Stimulated activated CD4-positive, alpha-beta T cell treated with anti-CD3 and anti-CD28 coated beads, Interleukin-12 subunit alpha, Interleukin-12 subunit beta, amount 100 ng/mL, for 4 hours (primary cell): ENCODE results near the gene GJA10.
"Not testable (repeated sequence)": the region's sequence is repeated elsewhere in the genome, so short reads cannot be mapped to it uniquely, and the experiment has no call there.

ENCODE experiments used
- DNase-seq: peaks from one replicate; pipeline ENCODE4 v3.0.0-alpha.2; 2020

Gene GJA10

DNA sequence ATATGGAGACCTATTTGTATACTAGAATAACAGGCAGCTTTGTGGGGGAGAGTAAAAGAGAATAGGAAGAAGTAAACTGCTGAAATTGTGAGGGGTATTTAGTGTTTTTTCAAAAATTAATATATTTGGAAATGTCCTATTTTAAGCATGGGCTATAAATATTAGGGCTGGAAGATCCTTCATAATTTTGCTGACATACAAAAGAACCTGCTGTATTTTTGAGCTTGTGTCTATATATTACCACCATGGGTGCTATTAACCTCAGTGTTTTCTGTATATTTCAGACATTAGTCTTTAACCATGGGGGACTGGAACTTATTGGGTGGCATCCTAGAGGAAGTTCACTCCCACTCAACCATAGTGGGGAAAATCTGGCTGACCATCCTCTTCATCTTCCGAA is at the start of gene GJA10:
Gene GJA10 (plus strand): TSS at position 301 of the 400 bp plus-strand sequence. CDS start 0 bp downstream, at position 301.
- DNase-seq, result no peak

DNA sequence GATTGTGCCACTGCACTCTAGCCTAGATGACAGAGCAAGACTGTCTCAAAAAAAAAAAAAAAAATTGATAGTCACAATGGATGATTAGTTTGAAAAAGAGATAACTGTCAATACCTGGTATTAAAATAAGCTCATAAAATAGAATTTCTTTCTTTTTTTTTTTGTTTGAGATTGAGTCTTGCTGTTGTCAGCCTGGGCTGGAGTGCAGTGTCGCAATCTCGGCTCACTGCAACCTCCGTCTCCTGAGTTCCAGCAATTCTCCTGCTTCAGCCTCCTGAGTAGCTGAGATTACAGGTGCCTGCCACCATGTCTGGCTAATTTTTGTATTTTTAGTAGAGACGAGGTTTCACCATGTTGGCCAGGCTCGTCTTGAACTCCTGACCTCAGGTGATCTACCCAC is 46.8 kb upstream of the GJA10 start:
- not testable (repeated sequence) for DNase-seq

DNA sequence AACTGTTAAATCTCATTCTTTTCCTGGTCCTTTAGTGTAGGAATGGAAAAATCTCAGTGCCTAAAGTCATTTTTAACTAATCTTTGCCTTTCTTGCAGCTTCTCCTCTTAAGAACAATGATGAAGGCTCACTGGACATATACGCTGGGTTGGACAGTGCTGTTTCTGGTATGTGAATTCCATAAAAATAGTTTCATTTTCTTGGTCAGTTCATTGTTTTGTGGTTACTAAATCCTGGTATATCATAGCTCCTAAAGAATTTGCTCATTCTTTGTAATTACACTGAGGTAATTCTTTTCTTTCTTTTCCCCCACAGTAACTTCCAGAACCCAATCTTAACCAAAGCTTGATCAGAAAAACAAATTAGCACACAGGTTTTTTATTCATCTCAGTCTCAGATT is 41.2 kb upstream of the GJA10 start:
- DNase-seq, result no peak

DNA sequence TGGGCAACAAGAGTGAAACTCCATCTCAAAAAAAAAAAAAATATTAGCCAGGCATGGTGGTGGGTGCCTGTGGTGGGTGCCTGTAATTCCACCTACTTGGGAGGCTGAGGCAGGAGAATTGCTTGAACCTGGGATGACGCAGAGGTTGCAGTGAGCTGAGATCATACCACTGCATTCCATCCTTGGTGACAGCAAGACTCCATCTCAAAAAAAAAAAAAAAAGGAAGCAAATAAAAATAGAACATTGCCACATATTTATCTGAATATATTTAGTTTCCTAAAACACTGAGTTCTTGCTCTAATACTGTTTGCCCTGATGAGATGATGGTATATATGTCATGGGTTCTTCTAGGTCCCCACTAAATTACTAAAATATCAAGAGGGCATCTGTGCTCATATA is 36.2 kb upstream of the GJA10 start:
- no peak for DNase-seq

DNA sequence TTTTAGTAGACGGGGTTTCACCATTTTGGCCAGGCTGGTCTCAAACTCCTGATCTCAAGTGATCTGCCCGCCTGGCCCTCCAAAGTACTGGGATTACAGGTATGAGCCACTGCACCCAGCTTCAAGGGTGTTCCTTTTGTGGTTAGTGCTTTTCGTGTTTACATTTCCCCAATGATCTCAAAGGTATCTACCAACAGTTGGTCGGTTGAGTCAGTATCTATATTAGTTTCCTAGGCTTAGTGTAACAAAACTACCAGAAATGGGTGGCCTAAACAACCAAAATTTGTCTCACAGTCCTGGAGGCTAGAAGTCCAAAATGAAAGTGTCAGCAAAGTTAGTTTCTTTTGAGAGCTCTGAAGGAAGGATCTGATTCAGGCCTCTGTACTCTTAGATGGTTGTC is 34.5 kb upstream of the GJA10 start:
- no peak for DNase-seq

DNA sequence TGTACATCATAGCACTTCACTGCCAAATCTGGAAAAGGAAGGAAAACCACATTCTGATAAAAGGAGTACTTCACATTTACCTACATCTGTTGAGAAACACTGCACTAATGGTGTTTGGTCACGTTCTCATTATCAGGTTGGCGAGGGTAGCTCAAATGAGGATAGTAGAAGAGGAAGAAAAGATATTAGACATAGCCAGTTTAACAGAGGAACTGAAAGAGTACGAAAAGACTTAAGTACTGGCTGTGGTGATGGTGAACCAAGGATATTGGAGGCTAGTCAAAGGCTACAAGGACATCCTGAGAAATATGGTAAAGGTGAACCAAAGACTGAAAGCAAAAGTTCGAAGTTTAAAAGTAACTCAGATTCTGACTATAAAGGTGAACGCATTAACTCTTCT is 32.0 kb upstream of the GJA10 start:
- DNase-seq, result no peak

DNA sequence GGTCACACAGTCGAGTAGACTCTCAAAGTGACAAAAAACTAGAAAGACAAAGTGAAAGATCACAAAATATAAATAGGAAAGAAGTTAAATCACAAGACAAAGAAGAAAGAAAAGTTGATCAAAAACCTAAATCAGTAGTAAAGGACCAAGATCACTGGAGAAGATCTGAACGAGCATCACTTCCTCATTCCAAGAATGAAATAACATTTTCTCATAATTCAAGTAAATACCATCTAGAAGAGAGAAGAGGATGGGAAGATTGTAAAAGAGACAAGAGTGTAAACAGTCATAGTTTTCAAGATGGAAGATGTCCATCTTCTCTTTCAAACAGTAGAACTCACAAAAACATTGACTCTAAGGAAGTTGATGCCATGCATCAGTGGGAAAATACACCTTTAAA is 31.6 kb upstream of the GJA10 start:
- DNase-seq, result no peak

DNA sequence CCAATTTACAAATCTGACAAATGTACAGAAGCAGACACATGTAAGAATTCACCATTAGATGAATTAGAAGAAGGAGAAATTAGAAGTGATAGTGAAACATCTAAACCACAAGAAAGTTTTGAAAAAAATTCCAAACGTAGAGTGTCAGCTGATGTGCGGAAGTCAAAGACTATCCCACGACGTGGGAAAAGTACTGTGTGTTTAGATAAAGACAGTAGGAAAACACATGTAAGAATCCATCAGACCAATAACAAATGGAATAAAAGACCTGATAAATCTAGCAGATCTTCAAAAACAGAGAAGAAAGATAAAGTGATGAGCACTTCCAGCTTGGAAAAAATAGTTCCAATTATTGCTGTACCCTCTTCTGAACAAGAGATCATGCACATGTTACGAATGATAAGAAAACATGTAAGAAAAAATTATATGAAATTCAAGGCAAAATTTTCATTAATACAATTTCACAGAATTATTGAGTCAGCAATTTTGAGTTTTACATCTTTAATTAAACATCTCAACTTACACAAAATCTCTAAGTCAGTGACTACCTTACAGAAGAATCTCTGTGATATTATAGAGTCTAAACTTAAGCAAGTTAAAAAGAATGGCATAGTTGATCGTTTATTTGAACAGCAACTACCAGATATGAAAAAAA is 28.1 kb upstream of the GJA10 start:
- DNase-seq, result no peak

DNA sequence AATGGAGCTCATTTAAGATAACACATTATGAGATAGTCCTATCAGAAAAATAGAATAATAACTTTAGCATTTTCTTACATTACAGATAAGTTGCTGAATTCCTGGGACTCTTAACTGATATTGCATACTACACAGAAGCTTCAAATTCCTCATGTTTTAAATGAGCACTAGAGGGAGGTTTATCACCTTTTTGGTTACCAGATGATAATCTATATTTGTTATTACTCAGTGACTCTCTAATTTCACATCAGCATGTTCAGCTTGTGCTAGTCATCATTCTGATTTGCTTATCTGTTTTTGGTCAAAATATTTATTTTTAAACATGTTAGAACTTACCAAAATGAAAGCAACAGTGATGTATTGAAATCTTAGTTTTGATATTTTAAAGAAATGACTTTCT is 20.5 kb upstream of the GJA10 start:
- no peak for DNase-seq

DNA sequence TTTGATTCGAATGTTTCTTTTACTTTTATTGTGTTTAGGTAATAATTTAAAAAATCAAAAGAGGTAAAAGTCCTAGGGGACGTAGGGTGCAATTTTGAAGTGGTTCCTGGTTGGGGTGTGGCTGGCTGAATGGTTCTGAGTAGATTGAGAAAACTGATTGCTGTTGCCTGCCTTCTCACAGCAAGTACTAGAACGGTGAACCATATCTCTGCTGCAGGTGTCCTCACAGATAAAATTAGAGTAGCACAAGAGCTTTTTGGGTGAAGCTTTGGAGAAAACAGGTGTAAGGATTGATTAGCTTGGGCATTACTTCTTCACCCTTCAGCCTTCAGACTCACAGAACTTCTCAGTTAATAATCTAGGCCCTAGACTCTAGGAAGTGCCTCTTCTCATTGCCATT is 19.8 kb upstream of the GJA10 start:
- DNase-seq, result no peak

DNA sequence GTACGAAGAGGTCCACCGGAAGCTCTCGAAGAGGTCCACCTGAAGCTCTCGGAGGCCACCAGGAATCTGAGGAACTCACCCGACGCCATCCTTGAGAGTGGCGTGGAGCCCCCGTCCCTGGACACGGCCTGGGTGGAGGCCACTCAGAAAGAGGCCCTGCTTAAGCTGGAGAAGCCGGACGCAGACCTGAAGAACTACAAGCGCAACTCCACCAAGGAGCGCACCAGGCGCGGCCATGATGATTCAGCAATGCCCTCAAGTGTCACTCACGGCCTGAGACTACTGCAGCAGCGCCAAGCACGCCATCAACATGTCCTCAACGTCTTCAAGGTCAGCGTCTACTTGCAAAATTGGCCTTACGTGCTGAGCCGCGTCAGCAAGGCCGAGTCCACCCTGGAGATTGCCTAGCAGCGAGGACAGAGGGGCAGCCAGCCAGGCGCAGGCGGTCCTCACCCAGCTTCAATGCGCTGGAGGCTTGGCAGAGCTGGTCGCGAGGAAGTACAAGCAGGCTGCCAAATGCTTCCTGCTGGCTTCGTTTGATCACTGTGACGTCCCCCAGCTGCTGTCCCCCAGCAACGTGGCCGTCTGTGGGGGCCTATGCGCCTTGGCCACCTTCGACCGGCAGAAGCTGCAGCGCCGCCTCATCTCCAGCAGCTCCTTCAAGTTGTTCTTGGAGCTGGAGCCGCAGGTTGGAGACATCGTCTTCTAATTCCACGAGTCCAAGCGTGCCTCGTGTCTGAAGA is 7.7 kb upstream of the GJA10 start:
- no peak for DNase-seq

DNA sequence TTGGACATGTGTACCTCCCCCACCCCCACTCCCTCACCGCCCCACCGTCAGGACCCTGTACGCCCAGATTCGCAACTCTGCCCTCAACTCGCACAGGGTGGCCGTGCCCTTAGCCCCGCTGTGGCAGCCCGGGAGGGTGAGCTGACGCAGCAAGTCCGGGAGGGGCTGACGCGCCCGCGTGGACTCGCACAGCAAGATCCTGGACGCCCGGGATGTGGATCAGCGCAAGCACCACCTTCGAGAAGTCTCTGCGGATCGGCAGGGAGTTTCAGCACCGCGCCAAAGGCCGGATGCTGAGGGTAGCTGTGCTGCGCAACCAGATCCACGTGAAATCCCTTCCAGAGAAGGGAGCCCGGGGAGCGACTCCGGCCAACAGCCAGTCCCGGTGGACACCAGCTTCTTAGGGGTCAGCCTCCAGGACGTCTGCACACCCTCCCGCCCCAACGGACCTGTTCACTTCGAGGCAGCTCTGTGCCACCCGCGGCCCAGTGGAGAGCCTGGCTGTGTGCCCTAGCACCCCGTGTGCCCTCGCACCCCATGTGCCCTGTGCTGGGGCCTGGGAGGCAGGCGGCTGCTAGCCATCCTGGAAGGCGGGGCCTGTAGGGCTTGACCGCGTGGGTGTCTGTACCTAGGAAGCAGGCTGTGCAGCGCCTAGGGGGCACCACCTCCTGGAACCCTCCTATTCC is 6.7 kb upstream of the GJA10 start:
- DNase-seq, result peak; percentile 4

DNA sequence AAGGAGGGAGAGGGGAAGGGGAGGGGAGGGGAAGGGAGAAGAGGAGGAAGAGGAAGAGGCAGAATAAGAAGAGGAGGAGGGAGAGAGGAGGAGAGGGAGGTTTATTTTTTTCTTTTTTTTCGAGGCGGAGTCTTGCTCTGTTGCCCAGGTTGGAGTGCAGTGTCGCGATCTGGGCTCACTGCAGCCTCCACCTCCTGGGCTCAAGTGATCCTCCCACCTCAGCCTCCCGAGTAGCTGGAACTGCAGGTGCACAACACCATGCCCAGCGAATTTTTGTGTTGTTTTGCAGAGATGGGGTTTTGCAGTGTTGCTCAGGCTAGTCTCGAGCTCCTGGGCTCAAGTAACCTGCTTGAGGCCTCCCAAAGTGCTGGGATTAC is 6.1 kb upstream of the GJA10 start:
- no peak for DNase-seq

DNA sequence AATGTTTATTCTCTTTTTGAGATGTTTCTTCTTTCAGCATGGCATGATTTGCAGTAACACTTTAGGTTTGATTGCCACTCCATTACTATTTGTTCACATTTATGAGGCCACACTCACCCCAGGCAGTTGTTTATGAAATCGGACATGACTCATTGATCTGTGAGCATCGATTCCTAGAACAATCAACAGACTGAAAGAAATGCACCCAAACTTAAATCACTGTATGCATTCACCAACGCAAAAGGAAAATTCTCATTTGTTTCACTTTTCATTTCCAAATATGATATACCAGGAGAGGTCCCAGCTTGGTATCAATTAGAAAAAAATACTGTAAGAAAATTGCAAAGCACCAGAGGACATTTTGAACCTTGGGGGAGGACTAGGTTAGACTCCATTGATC is 5.4 kb upstream of the GJA10 start:
- no peak for DNase-seq

DNA sequence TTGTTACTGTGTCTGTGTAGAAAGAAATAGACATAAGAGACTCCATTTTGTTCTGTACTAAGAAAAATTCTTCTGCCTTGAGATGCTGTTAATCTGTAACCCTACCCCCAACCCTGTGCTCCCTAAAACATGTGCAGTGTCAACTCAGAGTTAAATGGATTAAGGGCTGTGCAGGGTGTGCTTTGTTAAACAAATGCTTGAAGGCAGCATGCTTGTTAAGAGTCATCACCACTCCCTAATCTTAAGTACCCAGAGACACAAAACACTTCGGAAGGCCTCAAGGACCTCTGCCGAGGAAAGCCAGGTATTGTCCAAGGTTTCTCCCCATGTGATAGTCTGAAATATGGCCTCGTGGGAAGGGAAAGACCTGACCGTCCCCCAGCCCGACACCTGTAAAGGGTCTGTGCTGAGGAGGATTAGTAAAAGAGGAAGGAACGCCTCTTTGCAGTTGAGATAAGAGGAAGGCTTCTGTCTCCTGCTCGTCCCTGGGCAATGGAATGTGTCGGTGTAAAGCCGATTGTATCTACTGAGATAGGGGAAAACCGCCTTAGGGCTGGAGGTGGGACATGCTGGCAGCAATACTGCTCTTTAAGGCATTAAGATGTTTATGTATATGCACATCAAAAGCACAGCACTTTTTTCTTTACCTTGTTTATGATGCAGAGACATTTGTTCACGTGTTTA is 3.3 kb upstream of the GJA10 start:
- not testable (repeated sequence) for DNase-seq

DNA sequence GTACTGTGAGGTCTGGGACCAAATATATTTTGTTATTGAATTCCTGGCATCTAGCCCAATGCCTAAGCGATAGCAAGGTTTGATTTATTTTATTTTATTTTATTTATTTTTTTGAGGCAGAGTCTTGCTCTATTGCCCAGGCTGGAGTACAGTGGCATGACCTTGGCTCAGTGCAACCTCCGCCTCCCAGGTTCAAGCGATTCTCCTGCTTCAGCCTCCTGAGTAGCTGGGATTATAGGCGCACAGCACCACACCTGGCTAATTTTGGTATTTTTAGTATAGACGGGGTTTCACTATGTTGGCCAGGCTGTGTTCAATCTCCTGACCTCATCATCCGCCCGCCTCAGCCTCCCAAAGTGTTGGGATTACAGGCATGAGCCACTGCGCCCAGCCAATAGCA is 1.7 kb upstream of the GJA10 start:
- DNase-seq, result not testable (repeated sequence)

DNA sequence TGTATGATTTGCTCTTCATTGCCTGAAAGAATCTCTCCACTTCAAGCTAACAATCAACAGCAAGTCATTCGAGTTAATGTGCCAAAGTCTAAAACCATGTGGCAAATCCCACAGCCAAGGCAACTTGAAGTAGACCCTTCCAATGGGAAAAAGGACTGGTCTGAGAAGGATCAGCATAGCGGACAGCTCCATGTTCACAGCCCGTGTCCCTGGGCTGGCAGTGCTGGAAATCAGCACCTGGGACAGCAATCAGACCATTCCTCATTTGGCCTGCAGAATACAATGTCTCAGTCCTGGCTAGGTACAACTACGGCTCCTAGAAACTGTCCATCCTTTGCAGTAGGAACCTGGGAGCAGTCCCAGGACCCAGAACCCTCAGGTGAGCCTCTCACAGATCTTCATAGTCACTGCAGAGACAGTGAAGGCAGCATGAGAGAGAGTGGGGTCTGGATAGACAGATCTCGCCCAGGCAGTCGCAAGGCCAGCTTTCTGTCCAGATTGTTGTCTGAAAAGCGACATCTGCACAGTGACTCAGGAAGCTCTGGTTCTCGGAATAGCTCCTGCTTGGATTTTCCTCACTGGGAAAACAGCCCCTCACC is 1.1 kb downstream of the GJA10 start:
- no peak for DNase-seq

DNA sequence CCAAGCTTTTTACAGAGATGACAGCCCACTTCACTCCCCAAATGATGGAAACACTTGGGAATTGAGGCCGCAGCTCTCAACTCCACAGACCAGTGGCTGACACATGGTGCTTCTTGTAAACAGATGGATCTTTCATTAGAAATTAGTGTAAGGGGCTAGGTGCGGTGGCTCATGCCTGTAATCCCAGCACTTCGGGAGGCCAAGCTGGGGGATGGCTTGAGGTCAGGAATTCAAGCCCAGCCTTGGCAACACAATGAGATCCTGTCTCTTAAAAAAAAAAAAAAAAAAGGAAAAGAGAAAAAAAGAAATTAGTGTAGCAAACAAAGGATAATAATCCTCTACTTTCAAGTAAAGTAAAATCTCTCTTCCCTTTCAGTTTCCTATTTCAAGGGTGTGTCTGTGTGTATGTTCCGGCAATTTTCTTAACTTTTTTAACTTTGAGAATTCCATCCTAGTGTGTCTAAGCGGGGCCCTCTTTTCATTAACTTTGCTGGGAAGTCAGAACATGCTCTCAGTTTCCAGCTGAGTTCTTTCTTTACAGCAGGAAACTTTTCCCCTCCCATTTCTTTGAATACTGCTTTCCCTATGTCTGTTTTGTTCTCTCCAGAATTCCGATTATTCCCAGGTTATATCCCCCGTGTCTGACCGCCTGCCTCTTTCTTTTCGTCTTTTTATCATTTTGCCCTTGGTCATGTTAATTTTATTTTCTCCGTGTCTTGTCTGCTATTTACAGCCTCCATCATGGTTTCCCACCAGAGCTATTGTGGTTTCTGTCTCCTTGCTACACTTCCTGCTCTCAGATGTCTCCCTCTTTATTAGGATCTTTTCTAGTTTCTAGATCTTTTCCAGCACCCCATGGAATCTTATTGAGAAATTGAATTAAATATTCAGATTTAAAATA is 16.0 kb downstream of the GJA10 start:
- not testable (repeated sequence) for DNase-seq

DNA sequence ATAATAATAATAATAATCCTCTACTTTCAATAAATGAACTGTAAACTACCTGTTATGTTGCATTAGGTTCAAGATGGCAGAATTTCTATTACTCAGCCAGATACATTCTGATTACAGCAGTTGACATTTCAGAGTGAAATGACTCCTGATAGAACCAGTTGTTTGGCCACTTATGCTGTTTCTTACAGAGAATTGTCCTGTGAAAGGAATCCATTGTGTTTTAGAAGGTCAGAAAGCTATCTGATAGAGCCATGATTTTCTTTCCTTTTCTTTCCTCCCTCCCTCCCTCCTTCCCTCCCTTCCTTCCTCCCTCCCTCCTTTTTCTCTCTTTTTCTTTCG is 16.6 kb downstream of the GJA10 start:
- DNase-seq, result no peak

DNA sequence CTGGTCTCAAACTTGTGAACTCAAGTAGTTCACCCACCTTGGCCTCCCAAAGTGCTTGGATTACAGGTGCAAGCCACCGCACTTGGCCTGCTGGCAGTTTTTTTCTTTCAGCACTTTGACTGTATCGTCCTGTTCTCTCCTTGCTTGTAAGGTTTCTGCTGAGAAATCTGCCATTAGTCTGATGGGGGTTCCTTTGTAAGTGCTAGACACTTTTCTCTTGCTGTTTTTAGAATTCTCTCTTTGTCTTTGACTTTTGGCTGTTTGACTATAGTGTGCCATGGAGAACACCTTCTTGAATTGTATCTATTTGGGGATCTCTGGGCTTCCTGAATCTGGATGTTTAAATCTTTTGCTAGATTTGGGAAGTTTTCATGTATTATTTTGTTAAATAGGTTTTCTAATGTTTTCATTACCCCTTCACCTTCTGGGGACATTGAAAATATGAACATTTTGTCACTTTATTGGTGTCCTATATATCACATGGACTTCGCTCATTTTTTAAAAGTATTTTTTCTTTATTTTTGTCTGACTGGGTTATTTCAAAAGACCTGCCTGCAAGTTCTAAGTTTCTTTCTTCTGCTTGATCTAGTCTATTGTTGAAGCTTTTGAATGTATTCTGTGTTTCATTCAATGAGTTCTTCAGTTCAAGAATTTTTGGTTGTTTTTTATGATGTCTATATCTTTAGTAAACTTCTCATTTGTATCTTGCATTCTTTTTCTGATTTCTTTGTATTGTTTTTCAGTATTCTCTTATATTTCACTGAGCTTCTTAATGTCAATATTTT is 22.1 kb downstream of the GJA10 start:
- DNase-seq, result no peak

DNA sequence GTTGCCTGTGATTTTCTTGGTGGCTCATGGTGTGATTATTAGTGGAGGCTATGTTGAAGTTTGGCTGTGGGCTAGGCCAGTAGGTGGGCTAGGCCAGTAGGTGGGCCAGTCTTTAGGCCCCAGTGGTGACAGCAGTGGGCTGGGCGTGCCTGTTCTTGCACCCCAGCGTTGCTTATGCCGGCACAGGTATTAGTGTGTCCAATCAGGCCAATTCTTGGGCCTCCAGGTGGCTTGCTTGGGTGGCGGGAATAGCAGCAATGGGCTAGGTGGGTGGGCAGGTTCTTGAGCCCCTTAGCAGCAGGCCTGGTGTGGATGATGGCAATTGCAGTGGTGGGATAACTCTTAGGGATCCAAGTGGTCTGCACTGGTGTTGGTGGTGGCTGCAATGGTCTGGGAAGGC is 22.9 kb downstream of the GJA10 start:
- DNase-seq, result no peak
